SK-N-SH treated with all-trans-retinoic acid at 6 μM for 48 hours (cell line): ENCODE data around the gene WASF2.
A peak's percentile ranks its signal among the peaks of the same experiment; 100 is the strongest.
"Not testable (repeated sequence)": the region's sequence is repeated elsewhere in the genome, so short reads cannot be mapped to it uniquely, and the experiment has no call there.

Source experiments
- ATAC-seq: fragments of 200-7000 bp; cut with Tn5 transposase; 3 replicates; pipeline ENCODE4 v1.9.1; 2020; ENCODE audit warnings: mild to moderate bottlenecking, moderate library complexity
- ARNTL ChIP-seq: fragments of 450-650 bp; formaldehyde crosslinking; IDR thresholded peaks from 2 replicates; pipeline ENCODE4 v1.5.0; 2020; ENCODE audit warnings: low read depth, mild to moderate bottlenecking, moderate library complexity, borderline replicate concordance
- BACH2 ChIP-seq: fragments of 250-450 bp; sonication (Bioruptor Pico); IDR thresholded peaks from 2 replicates; pipeline ENCODE4 v1.9.0; 2021; ENCODE audit warnings: mild to moderate bottlenecking, borderline replicate concordance
- CSDC2 ChIP-seq: fragments of 250-450 bp; sonication (Bioruptor Pico); IDR thresholded peaks from 2 replicates; pipeline ENCODE4 v1.5.0; 2020; ENCODE audit warnings: mild to moderate bottlenecking, moderate library complexity
- CSRNP3 ChIP-seq: fragments of 250-450 bp; sonication (Bioruptor Pico); IDR thresholded peaks from 2 replicates; pipeline ENCODE4 v1.5.1; 2021; ENCODE audit warnings: mild to moderate bottlenecking, moderate library complexity
- ESRRG ChIP-seq: fragments of 250-450 bp; sonication (Bioruptor Pico); IDR thresholded peaks from 2 replicates; pipeline ENCODE4 v1.6.1; 2021; ENCODE audit warnings: mild to moderate bottlenecking
- GLIS3 ChIP-seq: fragments of 250-450 bp; sonication (Bioruptor Pico); IDR thresholded peaks from 2 replicates; pipeline ENCODE4 v1.5.0; 2020; ENCODE audit warnings: mild to moderate bottlenecking, moderate library complexity
- ISL1 ChIP-seq: fragments of 250-450 bp; sonication (Bioruptor Pico); IDR thresholded peaks from 2 replicates; pipeline ENCODE4 v2.1.2; 2022; ENCODE audit warnings: mild to moderate bottlenecking, moderate library complexity
- OSR1 ChIP-seq: fragments of 250-450 bp; sonication (Bioruptor Pico); IDR thresholded peaks from 2 replicates; pipeline ENCODE4 v1.8.0; 2022; ENCODE audit warnings: moderate library complexity, mild to moderate bottlenecking, inconsistent platforms
- PATZ1 ChIP-seq: fragments of 250-450 bp; sonication (Bioruptor Pico); IDR thresholded peaks from 2 replicates; pipeline ENCODE4 v1.8.0; 2020; ENCODE audit warnings: mild to moderate bottlenecking, moderate library complexity, borderline replicate concordance
- POU6F1 ChIP-seq: fragments of 250-450 bp; sonication (Bioruptor Pico); IDR thresholded peaks from 2 replicates; pipeline ENCODE4 v1.8.0; 2021; ENCODE audit warnings: low read depth, mild to moderate bottlenecking, moderate library complexity, borderline replicate concordance
- PPARA ChIP-seq: fragments of 250-450 bp; sonication (Bioruptor Pico); IDR thresholded peaks from 2 replicates; pipeline ENCODE4 v1.5.0; 2020; ENCODE audit warnings: mild to moderate bottlenecking, borderline replicate concordance
- RARB ChIP-seq: fragments of 250-450 bp; sonication (Bioruptor Pico); IDR thresholded peaks from 2 replicates; pipeline ENCODE4 v1.8.0; 2021; ENCODE audit warnings: mild to moderate bottlenecking, moderate library complexity
- SNAI2 ChIP-seq: fragments of 250-450 bp; sonication (Bioruptor Pico); IDR thresholded peaks from 2 replicates; pipeline ENCODE4 v1.5.0; 2020; ENCODE audit warnings: mild to moderate bottlenecking, moderate library complexity
- TOX ChIP-seq: fragments of 250-450 bp; sonication (Bioruptor Pico); IDR thresholded peaks from 2 replicates; pipeline ENCODE4 v1.8.0; 2021; ENCODE audit warnings: mild to moderate bottlenecking, moderate library complexity, borderline replicate concordance
- TSHZ2 ChIP-seq: fragments of 250-450 bp; sonication (Bioruptor Pico); IDR thresholded peaks from 2 replicates; pipeline ENCODE4 v1.5.0; 2020; ENCODE audit warnings: mild to moderate bottlenecking, moderate library complexity
- ZFP30 ChIP-seq: fragments of 450-650 bp; formaldehyde crosslinking; IDR thresholded peaks from 2 replicates; pipeline ENCODE4 v1.5.0; 2022; ENCODE audit warnings: mild to moderate bottlenecking, moderate library complexity
- ZNF565 ChIP-seq: fragments of 450-650 bp; formaldehyde crosslinking; conservative IDR thresholded peaks from 2 replicates; pipeline ENCODE4 v1.5.0; 2020; ENCODE audit warnings: low read depth, mild to moderate bottlenecking, moderate library complexity
- ZNF70 ChIP-seq: fragments of 450-650 bp; formaldehyde crosslinking; IDR thresholded peaks from 2 replicates; pipeline ENCODE4 v1.5.0; 2020; ENCODE audit warnings: mild to moderate bottlenecking, moderate library complexity
- ZNF8 ChIP-seq: fragments of 450-650 bp; formaldehyde crosslinking; IDR thresholded peaks from 2 replicates; pipeline ENCODE4 v1.5.0; 2020; ENCODE audit warnings: mild to moderate bottlenecking, moderate library complexity

The WASF2 gene

GRCh38 chr1:27489973-27490741 is at the start of gene WASF2:
TSS of gene WASF2 (minus strand) at chr1:27490167. CDS start at chr1:27428890, 61,277 bp downstream.
- ATAC-seq: peak; percentile 94
- TF ChIP-seq GLIS3 (CRISPR knock-in tag) (0 out of 2 replicates have a peak, but pooled peaks have one; percentile 32), ZNF70 (CRISPR knock-in tag) (no peak)

GRCh38 chr1:27538793-27539192 is 48.8 kb upstream of the WASF2 start:
- TF ChIP-seq ZNF8 (CRISPR knock-in tag) (no peak), SNAI2 (no peak), TOX (CRISPR knock-in tag) (no peak), POU6F1 (CRISPR knock-in tag) (no peak), BACH2 (CRISPR knock-in tag) (no peak), ZNF565 (no peak), CSDC2 (CRISPR knock-in tag) (no peak), ZFP30 (CRISPR knock-in tag) (no peak), ESRRG (CRISPR knock-in tag) (no peak), RARB (no peak), TSHZ2 (CRISPR knock-in tag) (no peak), ISL1 (CRISPR knock-in tag) (no peak), CSRNP3 (no peak)
- ATAC-seq: peak; percentile 38

- not testable (repeated sequence) for ATAC-seq
Observed at GRCh38 chr1:27538305-27538676, 48.3 kb upstream of the WASF2 start.

GRCh38 chr1:27536767-27537166 is 46.8 kb upstream of the WASF2 start:
- peak; percentile 82 for ATAC-seq
- TF ChIP-seq PATZ1 (CRISPR knock-in tag) (no peak), PPARA (no peak), GLIS3 (CRISPR knock-in tag) (no peak), ISL1 (CRISPR knock-in tag) (no peak), CSDC2 (CRISPR knock-in tag) (no peak), ARNTL (CRISPR knock-in tag) (no peak), ZNF70 (CRISPR knock-in tag) (no peak), OSR1 (CRISPR knock-in tag) (no peak), CSRNP3 (no peak), ZNF8 (CRISPR knock-in tag) (no peak), ZNF565 (no peak), BACH2 (CRISPR knock-in tag) (no peak)
- TF ChIP-seq, all 23 proteins: peak for 0
